WTC11 (cell line): Measurements from ENCODE around the gene ANKRD11.

Experiments
- AFF4 ChIP-seq: sonication (generic); formaldehyde crosslinking; IDR thresholded peaks from 2 replicates; pipeline ENCODE4 v1.8.1; 2023; ENCODE audit warnings: mild to moderate bottlenecking, missing genetic modification reagents, borderline replicate concordance
- ATF3 ChIP-seq: sonication (generic); formaldehyde crosslinking; conservative IDR thresholded peaks from 2 replicates; pipeline ENCODE4 v1.8.1; 2022; ENCODE audit warnings: mild to moderate bottlenecking, missing genetic modification reagents
- CREB1 ChIP-seq: sonication (generic); formaldehyde crosslinking; IDR thresholded peaks from 2 replicates; pipeline ENCODE4 v1.8.0; 2023; ENCODE audit warnings: mild to moderate bottlenecking, missing genetic modification reagents
- FOXJ3 ChIP-seq: sonication (generic); formaldehyde crosslinking; IDR thresholded peaks from 2 replicates; pipeline ENCODE4 v1.9.0; 2021; ENCODE audit warnings: missing genetic modification reagents, mild to moderate bottlenecking, borderline replicate concordance
- JUN ChIP-seq: sonication (generic); formaldehyde crosslinking; IDR thresholded peaks from 2 replicates; pipeline ENCODE4 v1.8.0; 2023; ENCODE audit warnings: mild to moderate bottlenecking, missing genetic modification reagents
- MAX ChIP-seq: sonication (generic); formaldehyde crosslinking; IDR thresholded peaks from 2 replicates; pipeline ENCODE4 v1.8.0; 2022; ENCODE audit warnings: mild to moderate bottlenecking, missing genetic modification reagents
- NFE2L1 ChIP-seq: sonication (generic); formaldehyde crosslinking; IDR thresholded peaks from 2 replicates; pipeline ENCODE4 v1.8.1; 2023; ENCODE audit warnings: missing genetic modification reagents
- NR2C2 ChIP-seq: sonication (generic); formaldehyde crosslinking; IDR thresholded peaks from 2 replicates; pipeline ENCODE4 v1.8.0; 2022; ENCODE audit warnings: mild to moderate bottlenecking, missing genetic modification reagents
- PRDM15 ChIP-seq: sonication (generic); formaldehyde crosslinking; IDR thresholded peaks from 2 replicates; pipeline ENCODE4 v1.8.0; 2022; ENCODE audit warnings: missing genetic modification reagents
- TF ChIP-seq, protein P1 (sequence below): fragments of 200-600 bp; IDR thresholded peaks from 2 replicates; pipeline ENCODE4 v1.8.0; 2022; ENCODE audit warnings: antibody characterized with exemption

DNA sequence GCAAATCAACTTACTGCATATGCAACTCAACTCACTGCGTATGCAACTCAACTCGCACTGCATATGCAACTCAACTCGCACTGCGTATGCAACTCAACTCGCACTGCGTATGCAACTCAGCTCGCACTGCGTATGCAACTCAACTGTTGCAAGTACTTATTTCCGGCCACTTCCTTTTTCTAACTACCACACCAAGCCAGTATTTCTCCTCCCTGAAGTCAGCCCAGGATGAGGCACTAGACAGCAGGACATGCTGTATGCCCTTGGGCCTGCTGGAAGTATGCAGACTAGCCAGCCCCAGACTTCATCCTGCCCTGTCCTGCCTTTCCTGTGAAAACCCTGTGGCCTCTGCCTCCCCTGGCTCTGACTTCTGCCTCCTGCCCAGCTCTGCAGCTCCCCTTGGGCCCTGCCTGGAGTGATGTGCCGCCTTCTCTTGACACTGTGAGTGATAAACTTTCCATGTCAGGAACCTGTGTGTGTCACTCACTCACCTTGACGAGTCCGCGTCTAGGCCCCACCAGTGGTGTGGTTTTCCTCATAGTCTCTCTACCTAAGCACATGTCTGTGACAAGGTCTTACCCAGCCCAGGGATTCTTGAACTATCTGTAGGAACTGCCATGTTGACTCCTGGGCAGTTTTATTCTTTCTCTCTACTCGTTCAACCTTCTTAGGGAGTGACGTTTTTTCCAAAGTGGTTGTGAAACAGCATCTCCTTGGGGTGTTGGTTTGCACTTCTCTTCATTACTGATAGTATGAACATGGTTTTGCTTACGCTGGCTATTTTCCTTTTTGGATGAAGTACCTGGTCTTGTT lies 256.5 kb downstream of the ANKRD11 start:
- no peak for TF ChIP-seq ATF3
- TF ChIP-seq AFF4 (CRISPR knock-in tag) = no peak
- no peak for TF ChIP-seq FOXJ3
- no peak for TF ChIP-seq PRDM15 (CRISPR knock-in tag)
- TF ChIP-seq, protein P1, sequence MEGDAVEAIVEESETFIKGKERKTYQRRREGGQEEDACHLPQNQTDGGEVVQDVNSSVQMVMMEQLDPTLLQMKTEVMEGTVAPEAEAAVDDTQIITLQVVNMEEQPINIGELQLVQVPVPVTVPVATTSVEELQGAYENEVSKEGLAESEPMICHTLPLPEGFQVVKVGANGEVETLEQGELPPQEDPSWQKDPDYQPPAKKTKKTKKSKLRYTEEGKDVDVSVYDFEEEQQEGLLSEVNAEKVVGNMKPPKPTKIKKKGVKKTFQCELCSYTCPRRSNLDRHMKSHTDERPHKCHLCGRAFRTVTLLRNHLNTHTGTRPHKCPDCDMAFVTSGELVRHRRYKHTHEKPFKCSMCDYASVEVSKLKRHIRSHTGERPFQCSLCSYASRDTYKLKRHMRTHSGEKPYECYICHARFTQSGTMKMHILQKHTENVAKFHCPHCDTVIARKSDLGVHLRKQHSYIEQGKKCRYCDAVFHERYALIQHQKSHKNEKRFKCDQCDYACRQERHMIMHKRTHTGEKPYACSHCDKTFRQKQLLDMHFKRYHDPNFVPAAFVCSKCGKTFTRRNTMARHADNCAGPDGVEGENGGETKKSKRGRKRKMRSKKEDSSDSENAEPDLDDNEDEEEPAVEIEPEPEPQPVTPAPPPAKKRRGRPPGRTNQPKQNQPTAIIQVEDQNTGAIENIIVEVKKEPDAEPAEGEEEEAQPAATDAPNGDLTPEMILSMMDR = no peak
- TF ChIP-seq JUN = no peak
- no peak for TF ChIP-seq MAX (CRISPR knock-in tag)
- TF ChIP-seq NFE2L1 = no peak
- no peak for TF ChIP-seq CREB1 (CRISPR knock-in tag)
- TF ChIP-seq NR2C2 (CRISPR knock-in tag) = no peak
